ENCODE measurements around the gene STRBP.
A peak's percentile ranks its signal among the peaks of the same experiment; 100 is the strongest.

The STRBP gene

DNA sequence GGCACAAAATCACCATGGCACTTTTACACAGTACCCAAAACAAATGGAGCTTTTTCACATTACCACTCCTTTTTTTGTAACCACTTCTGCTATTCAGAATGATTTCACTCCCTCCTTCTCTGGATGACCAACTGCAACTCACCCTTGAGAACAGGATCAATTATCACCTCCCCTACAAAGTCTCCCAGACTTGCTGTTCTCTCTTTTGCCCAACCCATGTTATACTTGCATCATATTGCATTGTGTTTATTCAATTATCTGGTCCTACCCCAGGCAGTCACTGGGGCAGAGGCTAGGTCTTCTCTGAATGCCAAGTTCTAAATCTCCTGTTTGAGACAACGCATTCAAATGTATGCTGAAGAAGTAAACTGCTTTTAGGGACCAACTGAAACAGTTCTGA is 139.0 kb downstream of the STRBP start:
- Histone ChIP-seq H3K27me3 (ENCODE audit: insufficient read depth, poor library complexity, severe bottlenecking) (no peaks in the 10 kb centered on the region), H3K27ac (replicated peaks) (no peak overlapping the region), H3K4me3 (replicated peaks; ENCODE audit: insufficient read depth, low read length) (no peak overlapping the region)
- no peak for TF ChIP-seq SPI1 (IDR thresholded peaks at IDR 0.05; ENCODE audit: borderline replicate concordance, low read depth)
- no peak for TF ChIP-seq POLR2AphosphoS5 (IDR thresholded peaks at IDR 0.05; ENCODE audit: low read depth)
- DNase-seq (ENCODE audit: low read depth in 1 of 2, low spot score in 1 of 2) = no peak

GRCh38 chr9:123128591-123128990 is 139.8 kb downstream of the STRBP start:
- TF ChIP-seq POLR2AphosphoS5 (IDR thresholded peaks at IDR 0.05; ENCODE audit: low read depth) (no peak), GABPA (IDR thresholded peaks at IDR 0.05; ENCODE audit: low read depth) (no peak), SPI1 (IDR thresholded peaks at IDR 0.05; ENCODE audit: borderline replicate concordance, low read depth) (no peak)
- TF ChIP-seq, protein P1, sequence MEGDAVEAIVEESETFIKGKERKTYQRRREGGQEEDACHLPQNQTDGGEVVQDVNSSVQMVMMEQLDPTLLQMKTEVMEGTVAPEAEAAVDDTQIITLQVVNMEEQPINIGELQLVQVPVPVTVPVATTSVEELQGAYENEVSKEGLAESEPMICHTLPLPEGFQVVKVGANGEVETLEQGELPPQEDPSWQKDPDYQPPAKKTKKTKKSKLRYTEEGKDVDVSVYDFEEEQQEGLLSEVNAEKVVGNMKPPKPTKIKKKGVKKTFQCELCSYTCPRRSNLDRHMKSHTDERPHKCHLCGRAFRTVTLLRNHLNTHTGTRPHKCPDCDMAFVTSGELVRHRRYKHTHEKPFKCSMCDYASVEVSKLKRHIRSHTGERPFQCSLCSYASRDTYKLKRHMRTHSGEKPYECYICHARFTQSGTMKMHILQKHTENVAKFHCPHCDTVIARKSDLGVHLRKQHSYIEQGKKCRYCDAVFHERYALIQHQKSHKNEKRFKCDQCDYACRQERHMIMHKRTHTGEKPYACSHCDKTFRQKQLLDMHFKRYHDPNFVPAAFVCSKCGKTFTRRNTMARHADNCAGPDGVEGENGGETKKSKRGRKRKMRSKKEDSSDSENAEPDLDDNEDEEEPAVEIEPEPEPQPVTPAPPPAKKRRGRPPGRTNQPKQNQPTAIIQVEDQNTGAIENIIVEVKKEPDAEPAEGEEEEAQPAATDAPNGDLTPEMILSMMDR (IDR thresholded peaks at IDR 0.05; ENCODE audit: insufficient read depth, low read length) = no peak
- TF ChIP-seq, protein P2, sequence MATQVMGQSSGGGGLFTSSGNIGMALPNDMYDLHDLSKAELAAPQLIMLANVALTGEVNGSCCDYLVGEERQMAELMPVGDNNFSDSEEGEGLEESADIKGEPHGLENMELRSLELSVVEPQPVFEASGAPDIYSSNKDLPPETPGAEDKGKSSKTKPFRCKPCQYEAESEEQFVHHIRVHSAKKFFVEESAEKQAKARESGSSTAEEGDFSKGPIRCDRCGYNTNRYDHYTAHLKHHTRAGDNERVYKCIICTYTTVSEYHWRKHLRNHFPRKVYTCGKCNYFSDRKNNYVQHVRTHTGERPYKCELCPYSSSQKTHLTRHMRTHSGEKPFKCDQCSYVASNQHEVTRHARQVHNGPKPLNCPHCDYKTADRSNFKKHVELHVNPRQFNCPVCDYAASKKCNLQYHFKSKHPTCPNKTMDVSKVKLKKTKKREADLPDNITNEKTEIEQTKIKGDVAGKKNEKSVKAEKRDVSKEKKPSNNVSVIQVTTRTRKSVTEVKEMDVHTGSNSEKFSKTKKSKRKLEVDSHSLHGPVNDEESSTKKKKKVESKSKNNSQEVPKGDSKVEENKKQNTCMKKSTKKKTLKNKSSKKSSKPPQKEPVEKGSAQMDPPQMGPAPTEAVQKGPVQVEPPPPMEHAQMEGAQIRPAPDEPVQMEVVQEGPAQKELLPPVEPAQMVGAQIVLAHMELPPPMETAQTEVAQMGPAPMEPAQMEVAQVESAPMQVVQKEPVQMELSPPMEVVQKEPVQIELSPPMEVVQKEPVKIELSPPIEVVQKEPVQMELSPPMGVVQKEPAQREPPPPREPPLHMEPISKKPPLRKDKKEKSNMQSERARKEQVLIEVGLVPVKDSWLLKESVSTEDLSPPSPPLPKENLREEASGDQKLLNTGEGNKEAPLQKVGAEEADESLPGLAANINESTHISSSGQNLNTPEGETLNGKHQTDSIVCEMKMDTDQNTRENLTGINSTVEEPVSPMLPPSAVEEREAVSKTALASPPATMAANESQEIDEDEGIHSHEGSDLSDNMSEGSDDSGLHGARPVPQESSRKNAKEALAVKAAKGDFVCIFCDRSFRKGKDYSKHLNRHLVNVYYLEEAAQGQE (IDR thresholded peaks at IDR 0.05; ENCODE audit: insufficient replicate concordance, low read depth) = no peak
- no peak overlapping the region for H3K4me3 ChIP-seq (replicated peaks; ENCODE audit: insufficient read depth, low read length)
- H3K27ac ChIP-seq (replicated peaks) = no peak overlapping the region
- no peaks in the 10 kb centered on the region for H3K27me3 ChIP-seq (ENCODE audit: insufficient read depth, poor library complexity, severe bottlenecking)
- no peak for DNase-seq (ENCODE audit: low read depth in 1 of 2, low spot score in 1 of 2)

DNA sequence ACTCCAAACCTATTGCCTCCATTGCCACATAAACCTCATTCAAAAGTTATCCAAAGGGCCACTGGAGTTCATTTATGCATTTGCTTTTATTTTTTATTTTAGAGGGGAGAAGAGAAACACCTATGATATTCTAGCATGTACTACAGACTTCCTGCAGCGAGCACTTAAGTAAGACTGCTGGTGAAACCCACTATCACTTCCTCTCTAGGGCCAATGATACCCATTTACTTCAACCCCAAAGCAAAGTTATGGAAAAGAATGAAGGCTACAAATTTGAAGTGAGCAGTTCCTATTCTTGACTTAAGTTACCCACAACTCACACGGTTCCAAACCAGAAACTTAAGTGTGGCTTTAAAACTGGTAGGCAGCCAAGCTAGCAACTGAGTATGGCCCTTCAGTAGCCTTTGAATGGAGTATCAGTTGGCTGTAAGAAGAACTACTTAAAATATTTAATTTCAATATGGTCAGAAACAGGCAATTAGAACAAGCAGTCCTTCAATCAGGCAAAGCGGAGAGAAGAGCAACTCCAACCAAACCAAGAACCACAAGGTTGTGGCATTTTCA is 140.8 kb downstream of the STRBP start:
- no peaks in the 10 kb centered on the region for H3K27me3 ChIP-seq (ENCODE audit: insufficient read depth, poor library complexity, severe bottlenecking)
- no peak for DNase-seq (ENCODE audit: low read depth in 1 of 2, low spot score in 1 of 2)
- TF ChIP-seq SPI1 (IDR thresholded peaks at IDR 0.05; ENCODE audit: borderline replicate concordance, low read depth) = peak; percentile 52
- TF ChIP-seq, protein P2 (IDR thresholded peaks at IDR 0.05; ENCODE audit: insufficient replicate concordance, low read depth) = no peak

GRCh38 chr9:123121457-123121856 is 146.9 kb downstream of the STRBP start:
- no peaks in the 10 kb centered on the region for H3K27me3 ChIP-seq (ENCODE audit: insufficient read depth, poor library complexity, severe bottlenecking)
- no peak overlapping the region for H3K27ac ChIP-seq (replicated peaks)
- no peak overlapping the region for H3K4me3 ChIP-seq (replicated peaks; ENCODE audit: insufficient read depth, low read length)
- TF ChIP-seq GABPA (IDR thresholded peaks at IDR 0.05; ENCODE audit: low read depth) (no peak), SPI1 (IDR thresholded peaks at IDR 0.05; ENCODE audit: borderline replicate concordance, low read depth) (no peak), POLR2AphosphoS5 (IDR thresholded peaks at IDR 0.05; ENCODE audit: low read depth) (no peak)
- TF ChIP-seq, protein P1 (IDR thresholded peaks at IDR 0.05; ENCODE audit: insufficient read depth, low read length) = no peak
- TF ChIP-seq, protein P2 (IDR thresholded peaks at IDR 0.05; ENCODE audit: insufficient replicate concordance, low read depth) = no peak
- no peak for DNase-seq (ENCODE audit: low read depth in 1 of 2, low spot score in 1 of 2)

More for the DNA sequence above, 140.8 kb downstream of the STRBP start:
- Histone ChIP-seq H3K27ac (replicated peaks) (no peak overlapping the region), H3K4me3 (replicated peaks; ENCODE audit: insufficient read depth, low read length) (no peak overlapping the region)

All from HL-60 (cell line).